ENCODE data around the gene CEMIP.

DNA sequence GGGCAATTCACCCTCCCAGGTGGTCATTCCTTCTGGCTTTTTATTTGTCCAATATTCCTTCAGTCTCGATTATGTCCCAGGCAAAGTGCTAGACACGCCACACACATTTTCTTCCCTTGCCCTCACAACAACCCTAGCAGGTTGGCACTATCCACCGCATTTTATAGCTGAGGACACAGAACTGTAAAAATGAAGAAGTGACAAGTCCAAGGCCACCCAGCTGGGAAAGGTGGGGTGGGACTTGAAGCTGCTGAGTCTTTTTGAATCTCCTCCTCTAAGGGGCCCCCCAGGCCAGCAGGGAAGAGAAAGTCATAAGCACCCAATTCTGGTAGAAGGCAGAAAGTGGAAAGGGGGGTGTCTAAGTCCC lies 60.6 kb downstream of the CEMIP start:
- no peak for TF ChIP-seq CTCF (IDR thresholded peaks at IDR 0.05; ENCODE audit: insufficient read depth, low read depth, low read length)
- no peak for TF ChIP-seq EZH2 (IDR thresholded peaks at IDR 0.05; ENCODE audit: insufficient read depth, low read length)
